HEK293 (cell line): Measurements from ENCODE around the gene CCDC167.

Experiments used
- KLF1 ChIP-seq: fragments of 450-650 bp; formaldehyde crosslinking; IDR thresholded peaks from 2 replicates; pipeline ENCODE4 v1.5.1; 2016; ENCODE audit warnings: missing biosample characterization, missing genetic modification characterization
- TCF7L2 ChIP-seq: IDR thresholded peaks from 2 replicates; pipeline ENCODE4 v1.6.1; 2011; ENCODE audit warnings: low read depth, mild to moderate bottlenecking, inconsistent platforms, low read length, moderate library complexity, borderline replicate concordance
- TRIM28 ChIP-seq: IDR thresholded peaks from 2 replicates; pipeline ENCODE4 v1.6.1; 2011; ENCODE audit warnings: low read length, control low read depth, borderline replicate concordance
- TF ChIP-seq, protein P1 (sequence below): fragments of 450-650 bp; formaldehyde crosslinking; IDR thresholded peaks from 2 replicates; pipeline ENCODE4 v1.5.1; 2016; ENCODE audit warnings: missing biosample characterization, missing genetic modification characterization
- TF ChIP-seq, protein P2 (sequence below): fragments of 450-650 bp; formaldehyde crosslinking; IDR thresholded peaks from 2 replicates; pipeline ENCODE4 v1.5.1; 2016; ENCODE audit warnings: missing biosample characterization, missing genetic modification characterization
- TF ChIP-seq, protein P3 (sequence below): fragments of 450-650 bp; formaldehyde crosslinking; conservative IDR thresholded peaks from 2 replicates; pipeline ENCODE4 v1.5.1; 2016; ENCODE audit warnings: low read depth, missing biosample characterization, missing genetic modification characterization
- TF ChIP-seq, protein P4 (sequence below): fragments of 450-650 bp; formaldehyde crosslinking; IDR thresholded peaks from 2 replicates; pipeline ENCODE4 v1.5.1; 2017; ENCODE audit warnings: missing biosample characterization, missing genetic modification characterization

GRCh38 chr6:37456816-37457560 lies 42.7 kb downstream of the CCDC167 start:
- TF ChIP-seq TRIM28 (no peak), TCF7L2 (no peak), KLF1 (tag by site-specific recombination) (no peak)
- TF ChIP-seq, protein P1, sequence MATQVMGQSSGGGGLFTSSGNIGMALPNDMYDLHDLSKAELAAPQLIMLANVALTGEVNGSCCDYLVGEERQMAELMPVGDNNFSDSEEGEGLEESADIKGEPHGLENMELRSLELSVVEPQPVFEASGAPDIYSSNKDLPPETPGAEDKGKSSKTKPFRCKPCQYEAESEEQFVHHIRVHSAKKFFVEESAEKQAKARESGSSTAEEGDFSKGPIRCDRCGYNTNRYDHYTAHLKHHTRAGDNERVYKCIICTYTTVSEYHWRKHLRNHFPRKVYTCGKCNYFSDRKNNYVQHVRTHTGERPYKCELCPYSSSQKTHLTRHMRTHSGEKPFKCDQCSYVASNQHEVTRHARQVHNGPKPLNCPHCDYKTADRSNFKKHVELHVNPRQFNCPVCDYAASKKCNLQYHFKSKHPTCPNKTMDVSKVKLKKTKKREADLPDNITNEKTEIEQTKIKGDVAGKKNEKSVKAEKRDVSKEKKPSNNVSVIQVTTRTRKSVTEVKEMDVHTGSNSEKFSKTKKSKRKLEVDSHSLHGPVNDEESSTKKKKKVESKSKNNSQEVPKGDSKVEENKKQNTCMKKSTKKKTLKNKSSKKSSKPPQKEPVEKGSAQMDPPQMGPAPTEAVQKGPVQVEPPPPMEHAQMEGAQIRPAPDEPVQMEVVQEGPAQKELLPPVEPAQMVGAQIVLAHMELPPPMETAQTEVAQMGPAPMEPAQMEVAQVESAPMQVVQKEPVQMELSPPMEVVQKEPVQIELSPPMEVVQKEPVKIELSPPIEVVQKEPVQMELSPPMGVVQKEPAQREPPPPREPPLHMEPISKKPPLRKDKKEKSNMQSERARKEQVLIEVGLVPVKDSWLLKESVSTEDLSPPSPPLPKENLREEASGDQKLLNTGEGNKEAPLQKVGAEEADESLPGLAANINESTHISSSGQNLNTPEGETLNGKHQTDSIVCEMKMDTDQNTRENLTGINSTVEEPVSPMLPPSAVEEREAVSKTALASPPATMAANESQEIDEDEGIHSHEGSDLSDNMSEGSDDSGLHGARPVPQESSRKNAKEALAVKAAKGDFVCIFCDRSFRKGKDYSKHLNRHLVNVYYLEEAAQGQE = no peak
- TF ChIP-seq, protein P2, sequence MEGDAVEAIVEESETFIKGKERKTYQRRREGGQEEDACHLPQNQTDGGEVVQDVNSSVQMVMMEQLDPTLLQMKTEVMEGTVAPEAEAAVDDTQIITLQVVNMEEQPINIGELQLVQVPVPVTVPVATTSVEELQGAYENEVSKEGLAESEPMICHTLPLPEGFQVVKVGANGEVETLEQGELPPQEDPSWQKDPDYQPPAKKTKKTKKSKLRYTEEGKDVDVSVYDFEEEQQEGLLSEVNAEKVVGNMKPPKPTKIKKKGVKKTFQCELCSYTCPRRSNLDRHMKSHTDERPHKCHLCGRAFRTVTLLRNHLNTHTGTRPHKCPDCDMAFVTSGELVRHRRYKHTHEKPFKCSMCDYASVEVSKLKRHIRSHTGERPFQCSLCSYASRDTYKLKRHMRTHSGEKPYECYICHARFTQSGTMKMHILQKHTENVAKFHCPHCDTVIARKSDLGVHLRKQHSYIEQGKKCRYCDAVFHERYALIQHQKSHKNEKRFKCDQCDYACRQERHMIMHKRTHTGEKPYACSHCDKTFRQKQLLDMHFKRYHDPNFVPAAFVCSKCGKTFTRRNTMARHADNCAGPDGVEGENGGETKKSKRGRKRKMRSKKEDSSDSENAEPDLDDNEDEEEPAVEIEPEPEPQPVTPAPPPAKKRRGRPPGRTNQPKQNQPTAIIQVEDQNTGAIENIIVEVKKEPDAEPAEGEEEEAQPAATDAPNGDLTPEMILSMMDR (tag by site-specific recombination) = no peak
- TF ChIP-seq, protein P3, sequence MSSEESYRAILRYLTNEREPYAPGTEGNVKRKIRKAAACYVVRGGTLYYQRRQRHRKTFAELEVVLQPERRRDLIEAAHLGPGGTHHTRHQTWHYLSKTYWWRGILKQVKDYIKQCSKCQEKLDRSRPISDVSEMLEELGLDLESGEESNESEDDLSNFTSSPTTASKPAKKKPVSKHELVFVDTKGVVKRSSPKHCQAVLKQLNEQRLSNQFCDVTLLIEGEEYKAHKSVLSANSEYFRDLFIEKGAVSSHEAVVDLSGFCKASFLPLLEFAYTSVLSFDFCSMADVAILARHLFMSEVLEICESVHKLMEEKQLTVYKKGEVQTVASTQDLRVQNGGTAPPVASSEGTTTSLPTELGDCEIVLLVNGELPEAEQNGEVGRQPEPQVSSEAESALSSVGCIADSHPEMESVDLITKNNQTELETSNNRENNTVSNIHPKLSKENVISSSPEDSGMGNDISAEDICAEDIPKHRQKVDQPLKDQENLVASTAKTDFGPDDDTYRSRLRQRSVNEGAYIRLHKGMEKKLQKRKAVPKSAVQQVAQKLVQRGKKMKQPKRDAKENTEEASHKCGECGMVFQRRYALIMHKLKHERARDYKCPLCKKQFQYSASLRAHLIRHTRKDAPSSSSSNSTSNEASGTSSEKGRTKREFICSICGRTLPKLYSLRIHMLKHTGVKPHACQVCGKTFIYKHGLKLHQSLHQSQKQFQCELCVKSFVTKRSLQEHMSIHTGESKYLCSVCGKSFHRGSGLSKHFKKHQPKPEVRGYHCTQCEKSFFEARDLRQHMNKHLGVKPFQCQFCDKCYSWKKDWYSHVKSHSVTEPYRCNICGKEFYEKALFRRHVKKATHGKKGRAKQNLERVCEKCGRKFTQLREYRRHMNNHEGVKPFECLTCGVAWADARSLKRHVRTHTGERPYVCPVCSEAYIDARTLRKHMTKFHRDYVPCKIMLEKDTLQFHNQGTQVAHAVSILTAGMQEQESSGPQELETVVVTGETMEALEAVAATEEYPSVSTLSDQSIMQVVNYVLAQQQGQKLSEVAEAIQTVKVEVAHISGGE = no peak
- TF ChIP-seq, protein P4, sequence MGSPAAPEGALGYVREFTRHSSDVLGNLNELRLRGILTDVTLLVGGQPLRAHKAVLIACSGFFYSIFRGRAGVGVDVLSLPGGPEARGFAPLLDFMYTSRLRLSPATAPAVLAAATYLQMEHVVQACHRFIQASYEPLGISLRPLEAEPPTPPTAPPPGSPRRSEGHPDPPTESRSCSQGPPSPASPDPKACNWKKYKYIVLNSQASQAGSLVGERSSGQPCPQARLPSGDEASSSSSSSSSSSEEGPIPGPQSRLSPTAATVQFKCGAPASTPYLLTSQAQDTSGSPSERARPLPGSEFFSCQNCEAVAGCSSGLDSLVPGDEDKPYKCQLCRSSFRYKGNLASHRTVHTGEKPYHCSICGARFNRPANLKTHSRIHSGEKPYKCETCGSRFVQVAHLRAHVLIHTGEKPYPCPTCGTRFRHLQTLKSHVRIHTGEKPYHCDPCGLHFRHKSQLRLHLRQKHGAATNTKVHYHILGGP (tag by site-specific recombination) = no peak
